ENCODE results near the gene INPP4B.

INPP4B gene

DNA sequence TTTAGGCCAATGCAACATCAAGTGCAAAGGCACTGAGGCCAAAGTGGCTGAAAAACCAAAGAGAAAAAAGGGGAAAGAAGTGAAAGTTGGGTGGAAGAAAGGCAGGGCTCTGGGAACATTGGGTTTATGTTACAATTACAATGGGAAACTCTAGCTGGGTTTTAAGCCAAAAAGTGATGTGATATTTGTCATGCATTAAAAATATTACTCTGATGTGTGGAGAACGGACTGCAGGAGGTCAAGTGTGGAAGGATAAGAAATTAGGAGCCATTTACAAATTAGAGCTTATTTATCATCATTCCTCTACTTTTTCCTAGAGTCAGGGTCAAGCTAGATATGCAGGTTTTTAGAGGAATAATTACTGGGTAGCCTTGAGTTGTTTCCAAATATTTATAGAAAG, 516.8 kb downstream of the INPP4B start:
- DNase-seq, result no peak

DNA sequence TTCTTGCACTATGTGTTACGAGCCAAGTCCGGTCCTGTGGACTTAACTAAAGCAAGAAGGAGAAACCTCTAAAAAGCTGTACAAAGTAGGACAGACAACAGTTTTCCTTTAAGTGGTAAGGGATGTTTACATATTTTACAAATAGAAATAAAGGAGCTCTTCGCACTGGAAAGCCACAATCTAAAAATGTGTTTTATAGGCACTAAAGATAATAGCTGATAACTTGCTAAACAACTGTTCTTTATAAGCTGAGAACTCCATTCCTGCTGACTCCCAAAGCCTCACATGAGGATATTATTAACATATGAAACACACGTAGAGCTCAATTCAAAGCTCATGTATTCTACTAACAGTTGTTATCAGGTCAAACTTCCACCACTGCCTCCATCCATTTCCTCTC, 519.9 kb downstream of the INPP4B start:
- no peak for DNase-seq

DNA sequence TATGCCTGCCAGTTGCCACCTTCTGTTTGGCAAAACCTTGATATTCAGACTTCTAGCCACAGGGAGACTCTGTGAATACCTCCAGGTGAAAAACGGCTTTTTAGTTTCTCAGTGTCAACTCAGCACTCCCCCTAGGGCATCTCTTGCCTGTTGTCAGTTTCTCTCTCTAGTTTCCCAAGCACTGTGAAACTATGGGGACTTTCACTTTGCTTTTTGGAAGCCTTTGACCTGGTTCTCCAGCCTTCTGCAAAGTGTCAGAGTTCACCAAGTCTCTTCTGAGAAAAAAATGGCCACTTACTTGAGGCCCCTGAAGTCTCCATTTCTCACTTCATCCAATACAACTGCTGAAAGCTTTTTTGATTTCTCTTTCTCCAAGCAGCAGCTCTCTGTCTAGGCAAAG, 521.5 kb downstream of the INPP4B start:
- DNase-seq, result no peak

DNA sequence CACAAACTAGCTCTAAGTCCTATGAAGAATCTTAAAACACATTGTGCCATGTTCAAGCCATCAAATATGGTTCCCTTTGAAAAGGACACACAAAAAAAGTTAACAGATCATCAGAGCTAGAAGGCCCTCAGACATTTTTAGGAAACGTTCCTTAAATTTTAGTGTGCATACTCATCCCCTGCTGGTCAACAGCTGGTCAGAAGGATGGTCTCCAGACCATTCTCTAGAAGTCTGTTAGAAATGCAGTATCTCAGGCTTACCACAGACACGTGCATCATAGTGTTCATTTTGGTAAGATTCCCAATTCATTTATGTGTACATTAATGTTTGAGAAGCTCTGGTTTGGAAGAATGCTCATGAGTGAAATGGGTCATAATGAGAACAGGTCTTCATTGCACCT, 523.1 kb downstream of the INPP4B start:
- DNase-seq, result no peak

DNA sequence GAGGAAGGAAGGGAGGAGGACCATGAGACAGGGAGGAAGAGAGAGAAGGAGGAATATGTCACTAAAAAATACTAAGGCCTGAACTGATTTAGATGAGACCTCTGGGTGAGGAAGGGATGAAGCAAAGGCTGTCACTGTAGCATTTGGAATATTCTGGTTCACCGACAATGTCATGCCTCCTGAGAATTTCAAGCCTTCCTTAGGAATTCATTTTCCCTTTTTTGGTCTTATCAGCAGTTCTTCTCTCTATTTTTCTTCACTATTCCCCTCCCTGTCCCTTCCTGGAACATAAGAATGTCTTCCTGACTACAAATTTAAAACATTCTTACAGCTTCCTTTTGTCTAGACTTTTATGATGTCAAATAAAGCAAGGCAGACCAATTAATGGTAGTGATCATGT, 527.8 kb downstream of the INPP4B start:
- DNase-seq, result no peak

DNA sequence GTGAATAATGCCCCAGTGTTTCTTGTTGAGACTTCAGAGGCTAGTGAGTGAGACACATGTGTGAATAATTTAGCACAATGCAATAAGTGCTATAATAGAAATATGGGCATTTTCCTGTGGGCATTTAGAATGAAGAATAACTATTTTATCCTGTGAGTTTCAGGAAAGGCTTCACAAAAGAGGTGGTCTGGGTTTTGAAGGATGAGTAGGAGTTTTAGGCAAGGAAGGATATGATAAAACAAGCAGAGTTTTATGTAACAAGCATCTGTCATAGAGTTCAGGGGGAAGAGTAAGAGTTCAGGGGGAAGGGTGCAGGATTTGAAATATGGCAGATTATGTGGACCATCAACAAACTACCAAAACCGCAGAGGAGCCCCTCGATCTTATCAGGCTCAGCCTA, 529.2 kb downstream of the INPP4B start:
- DNase-seq, result no peak

DNA sequence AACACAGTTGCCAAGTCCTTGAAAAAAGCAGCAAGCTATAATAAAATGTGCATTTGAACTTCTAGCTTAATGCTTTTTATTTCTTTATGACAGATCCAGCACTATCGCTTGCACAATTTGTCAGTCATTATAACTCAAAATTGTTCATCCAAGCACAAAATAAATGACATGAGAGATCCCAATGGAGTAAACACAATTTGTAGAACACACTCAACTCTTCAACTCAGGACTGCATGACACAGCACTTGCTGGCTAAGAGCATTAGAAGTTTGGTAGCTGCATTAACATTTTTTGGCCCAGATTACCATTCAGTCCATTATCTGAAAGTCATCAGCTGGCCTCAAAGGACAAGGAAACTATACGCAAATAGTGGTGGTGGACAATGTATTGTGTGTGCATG, 530.1 kb downstream of the INPP4B start:
- DNase-seq, result no peak

DNA sequence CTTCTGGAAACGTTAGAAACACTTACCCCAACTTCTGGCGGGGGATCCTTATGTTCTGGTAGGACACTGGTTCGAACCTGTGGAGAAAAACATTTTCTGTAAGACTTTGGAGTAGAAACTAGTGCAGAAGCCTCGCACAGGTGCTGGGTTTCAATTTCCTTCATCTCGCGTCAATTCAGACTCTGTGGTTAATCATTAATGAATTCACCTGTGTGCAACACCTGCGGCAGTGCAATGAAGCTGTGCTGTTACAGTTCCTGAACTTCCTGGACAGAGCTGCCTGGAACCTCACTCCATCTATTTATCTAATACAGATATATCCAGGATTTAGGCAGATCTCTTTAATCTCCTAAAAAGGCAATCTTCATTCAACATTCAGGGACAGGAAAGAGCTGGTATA, 531.4 kb downstream of the INPP4B start:
- DNase-seq, result no peak

DNA sequence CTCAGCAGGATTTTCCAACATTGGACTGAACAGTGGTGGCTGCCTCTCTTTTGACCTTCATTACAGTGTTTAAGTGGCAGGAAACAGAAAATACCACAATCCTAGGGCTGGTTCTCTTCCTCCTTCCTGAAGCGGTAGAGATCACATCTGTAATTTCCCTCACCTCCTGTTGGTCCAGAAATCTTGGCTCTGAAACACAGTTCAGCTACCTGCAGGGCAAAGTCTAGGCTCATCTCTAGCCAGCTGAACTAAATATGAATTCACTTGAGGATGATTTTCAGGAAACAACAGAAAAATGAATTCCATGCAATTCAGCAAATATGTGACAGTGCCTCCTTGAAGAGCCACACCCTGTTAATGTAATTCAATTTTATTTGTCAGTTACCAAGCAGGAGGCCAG, 531.9 kb downstream of the INPP4B start:
- DNase-seq, result no peak

DNA sequence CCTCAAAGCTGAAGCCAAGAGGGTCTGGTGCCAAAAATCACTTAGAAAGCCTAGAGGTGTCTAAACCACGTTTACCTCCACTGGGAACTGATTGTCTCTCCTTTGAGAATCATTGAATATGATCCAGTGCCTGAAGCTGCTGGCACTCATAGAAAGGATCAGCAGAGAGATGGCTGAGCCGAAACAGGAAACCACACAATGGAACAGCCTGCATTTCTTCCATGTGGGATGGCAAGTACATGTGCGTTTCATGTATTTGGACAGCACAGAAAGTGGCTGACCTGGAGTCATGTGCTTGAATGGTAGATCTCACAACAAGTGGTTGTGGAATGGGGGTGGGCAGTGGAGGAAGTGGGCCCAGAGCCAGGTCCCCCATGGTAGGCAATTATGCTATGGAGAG, 533.7 kb downstream of the INPP4B start:
- DNase-seq, result no peak

DNA sequence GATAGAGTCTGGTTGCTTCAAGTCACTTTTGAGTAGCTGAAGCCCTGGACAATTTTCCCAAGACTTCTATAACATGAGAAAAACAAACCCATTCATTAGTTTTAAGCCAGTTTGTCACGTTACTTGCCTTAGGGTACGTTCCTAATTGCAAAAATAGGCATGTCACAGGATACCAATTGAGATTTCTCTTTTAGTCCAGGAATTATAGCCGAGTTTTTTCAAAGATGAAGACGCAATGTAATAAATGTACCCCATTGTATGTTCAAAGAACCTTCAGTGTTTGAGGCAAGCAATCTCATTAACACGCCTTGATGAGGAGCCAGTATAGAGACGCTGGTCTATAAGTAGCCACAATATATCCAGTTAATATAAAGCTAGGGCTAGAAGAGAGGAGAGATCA, 534.2 kb downstream of the INPP4B start:
- no peak for DNase-seq

DNA sequence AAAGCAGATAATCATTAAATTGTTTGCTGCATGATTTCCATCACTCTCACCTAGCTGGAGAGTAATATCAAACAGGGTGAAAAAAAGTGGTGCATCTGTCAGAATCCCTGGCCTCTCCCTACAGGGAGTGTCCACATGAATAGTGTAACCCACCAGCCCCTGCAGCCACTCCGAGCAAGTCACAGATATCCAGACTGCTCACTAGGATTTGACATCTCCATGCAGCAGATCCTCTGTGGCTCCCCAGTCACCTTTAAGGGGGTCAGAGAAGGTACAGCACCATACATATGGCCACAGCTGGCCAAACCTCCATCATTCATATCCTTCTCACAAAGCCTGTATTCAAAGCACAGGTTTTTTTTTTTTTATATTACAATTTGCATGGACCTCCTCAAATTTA, 536.3 kb downstream of the INPP4B start:
- DNase-seq, result no peak

DNA sequence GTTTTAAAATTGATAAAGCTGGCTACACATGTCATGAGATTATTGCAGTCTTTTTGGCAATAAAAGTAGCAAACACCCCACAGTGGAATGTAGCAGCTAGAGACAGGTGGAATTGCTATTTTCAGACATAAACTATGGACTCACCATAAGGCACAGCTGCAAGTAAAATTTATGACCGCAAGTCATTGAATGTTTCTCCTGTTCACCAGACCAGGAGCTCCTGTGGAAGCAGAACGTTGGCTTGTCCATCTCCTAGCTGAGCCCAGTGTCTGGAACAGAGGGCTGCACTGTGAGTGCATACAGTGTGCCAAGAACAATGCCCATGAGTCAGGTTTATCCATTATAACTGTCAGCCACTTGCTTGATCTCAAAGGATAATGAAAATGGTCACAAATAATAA, 538.2 kb downstream of the INPP4B start:
- DNase-seq, result no peak

DNA sequence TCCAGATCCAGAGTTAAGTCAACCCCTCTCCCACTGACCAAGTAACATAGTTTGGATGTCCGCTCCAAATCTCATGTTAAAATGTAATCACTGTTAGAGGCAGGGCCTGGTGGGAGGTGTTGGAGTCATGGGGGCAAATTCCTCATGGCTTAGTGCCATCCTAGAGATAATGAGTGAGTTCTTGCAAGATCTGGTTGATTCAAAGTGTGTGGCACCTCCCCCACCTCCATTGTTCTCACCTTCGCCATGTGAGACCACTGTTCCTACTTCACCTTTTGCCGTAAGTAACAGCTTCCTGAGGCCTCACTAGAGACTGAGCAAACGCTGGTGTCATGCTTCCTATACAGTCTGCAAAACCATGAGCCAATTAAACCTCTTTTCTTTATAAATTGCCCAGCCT, 548.8 kb downstream of the INPP4B start:
- DNase-seq, result no peak

DNA sequence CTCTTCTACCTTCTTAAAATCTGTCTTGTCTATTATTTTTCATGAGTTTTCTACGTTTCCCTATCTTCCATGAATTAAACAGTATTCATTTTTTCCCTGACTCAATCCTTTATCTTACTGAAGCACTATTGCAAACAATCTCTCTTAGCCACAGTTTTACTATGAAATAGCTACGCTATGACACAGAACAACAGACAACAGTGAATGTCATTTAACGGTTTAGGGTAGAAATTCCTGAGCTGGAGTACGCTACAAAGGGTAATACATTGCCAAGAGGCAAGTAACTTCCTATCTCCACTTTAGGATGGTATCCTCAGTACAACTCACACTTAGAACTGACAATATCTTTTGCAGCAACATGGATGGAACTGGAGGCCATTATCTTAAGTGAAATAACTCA, 552.6 kb downstream of the INPP4B start:
- no peak for DNase-seq

DNA sequence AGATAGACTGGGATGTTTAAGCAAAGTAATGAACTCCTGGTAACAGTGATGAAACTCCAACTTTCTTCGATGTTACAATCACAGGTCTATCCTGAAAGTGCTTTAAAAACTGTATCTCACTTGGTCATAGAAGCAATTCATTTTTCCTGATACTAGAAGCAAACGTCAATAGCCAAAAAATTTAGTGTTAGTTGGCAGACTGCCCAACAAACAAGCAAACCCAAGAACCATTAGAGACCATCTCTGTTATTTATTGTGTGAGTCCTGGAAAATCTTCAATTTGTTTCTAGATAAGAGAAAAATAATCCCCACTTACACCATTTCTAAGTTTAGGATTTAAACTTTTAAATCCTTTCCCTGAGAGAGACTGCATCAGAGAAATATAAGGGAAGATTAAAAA, 553.9 kb downstream of the INPP4B start:
- no peak for DNase-seq

DNA sequence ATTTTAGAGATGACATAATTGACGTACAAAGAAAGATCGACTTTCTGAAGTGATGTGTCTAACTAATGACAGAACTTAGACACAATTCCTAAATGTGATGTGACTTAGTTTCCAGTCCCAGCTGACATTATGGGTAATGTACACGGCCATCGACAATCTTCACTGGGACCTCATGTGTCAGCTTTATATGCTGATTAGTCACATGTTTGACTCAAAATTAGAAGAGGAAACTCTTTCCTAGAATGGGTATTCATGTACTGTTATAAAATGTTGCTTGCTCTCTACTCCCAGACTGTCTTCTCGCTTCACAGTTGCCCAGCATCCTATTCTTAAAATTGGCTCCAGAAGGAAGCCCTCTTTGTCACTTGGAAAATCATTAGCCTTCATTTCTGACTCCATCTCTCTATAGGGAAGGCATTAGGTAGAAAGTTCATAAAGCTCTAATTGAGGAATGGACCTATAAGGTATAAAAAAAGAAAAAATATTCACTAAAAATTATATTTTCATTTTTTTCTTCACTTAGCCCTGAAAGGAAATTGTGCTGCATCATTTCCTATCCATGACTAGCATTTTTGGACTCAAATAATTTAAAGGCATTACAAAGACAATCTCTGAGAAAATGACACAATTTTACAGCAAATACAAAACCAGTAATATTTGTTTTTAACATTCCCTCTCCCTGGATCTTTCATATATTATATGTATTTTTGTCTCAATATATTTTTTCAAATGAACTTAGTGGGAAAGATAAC, 554.6 kb downstream of the INPP4B start:
- DNase-seq, result no peak

DNA sequence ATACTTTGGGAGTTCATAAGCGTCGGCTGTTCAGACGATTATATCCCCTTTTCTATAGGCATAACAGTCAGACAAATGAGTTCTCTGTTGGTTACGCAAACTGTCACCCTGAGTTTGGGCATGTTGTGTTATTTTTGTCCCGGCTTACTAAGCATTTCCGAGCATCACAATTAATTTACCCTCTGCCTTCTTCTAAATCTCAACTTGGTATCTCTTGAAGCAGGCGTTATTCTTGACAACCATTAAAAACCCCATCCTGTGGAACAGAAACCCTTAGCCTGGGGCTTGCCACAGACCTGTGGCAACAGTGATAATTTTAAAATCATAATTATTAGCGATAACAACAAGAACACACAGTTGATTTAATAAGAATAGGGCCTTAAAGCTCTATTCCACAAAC, 558.7 kb downstream of the INPP4B start:
- DNase-seq, result no peak

DNA sequence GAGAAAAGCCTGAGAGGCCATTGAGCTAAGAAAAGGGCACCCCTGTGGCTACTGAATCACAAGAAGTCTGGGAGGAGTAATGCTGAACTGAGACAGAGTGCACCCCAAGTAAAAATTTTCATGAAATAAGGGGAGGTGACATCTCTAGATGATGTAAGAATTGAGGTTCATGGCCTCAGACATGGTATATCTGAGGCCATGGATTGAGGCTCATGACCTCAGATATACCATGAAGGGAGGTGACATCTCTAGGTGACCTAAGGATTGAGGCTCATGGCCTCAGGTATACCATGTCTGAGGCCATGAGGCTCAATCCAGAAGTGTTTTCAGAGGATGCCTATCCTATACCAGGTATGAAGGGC, 560.9 kb downstream of the INPP4B start:
- no peak for DNase-seq

DNA sequence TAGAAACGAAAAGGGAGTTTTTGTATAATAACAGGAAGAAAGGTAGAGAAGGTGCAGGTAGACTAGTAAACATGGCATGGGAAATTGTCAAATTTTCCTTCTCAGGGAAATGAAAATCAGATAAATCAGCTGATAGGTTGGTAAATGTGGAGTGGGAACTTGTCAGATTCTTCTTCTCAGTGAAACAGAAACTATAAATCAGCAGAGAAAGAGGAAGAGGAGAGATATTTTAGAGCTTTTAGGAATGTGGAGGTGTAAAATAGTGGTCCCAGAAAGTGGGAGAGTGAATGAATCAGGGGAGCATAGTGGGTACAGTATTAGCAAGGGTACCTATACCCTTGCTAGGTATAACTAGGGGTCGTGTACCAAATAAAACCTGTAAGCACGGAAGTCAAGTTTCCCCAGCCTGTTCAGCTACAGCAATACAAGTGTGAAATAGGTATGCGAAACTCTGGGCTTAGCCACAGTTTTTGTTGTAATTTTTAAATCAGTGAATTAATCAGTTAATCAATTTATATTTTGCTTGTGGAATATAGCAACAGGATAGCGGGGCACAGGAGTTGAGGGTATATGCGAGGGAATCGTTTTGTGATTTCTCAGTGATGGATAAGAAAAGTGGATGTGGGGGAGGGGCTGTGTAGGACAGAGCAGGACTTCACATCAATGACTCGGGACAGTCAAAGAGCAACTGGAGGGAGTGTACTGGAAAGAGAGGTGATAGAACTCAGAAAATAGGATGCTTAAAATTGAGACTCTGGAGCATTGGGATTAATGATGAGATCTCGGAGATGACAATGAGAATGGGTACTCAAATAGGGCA, 561.5 kb downstream of the INPP4B start:
- no peak for DNase-seq

DNA sequence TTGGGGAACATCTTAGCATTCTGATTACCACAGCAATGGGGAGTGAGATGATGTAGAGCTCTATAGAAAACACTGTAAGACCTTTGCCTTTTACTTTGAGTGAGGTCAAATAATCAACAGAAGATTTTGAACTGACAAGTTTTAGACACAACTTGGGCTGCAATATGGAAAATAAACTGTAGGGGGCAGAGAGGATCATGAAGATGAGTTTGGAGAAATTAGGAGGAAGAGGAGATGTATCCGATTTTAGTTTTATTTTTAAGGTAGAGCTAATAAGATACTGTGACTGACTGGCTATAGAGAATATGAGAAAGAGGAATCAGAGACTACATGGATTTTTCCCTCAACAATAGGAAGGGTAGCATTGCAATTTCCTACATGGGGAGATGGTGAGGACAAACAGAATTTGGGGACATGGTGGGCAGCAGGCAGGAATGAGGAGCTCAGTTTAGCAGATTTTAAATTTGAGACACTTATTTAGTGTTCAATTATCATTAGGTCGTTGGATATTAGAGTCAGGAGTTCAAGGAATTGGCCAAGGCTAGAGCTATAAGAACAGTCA, 563.1 kb downstream of the INPP4B start:
- DNase-seq, result peak; percentile 40

DNA sequence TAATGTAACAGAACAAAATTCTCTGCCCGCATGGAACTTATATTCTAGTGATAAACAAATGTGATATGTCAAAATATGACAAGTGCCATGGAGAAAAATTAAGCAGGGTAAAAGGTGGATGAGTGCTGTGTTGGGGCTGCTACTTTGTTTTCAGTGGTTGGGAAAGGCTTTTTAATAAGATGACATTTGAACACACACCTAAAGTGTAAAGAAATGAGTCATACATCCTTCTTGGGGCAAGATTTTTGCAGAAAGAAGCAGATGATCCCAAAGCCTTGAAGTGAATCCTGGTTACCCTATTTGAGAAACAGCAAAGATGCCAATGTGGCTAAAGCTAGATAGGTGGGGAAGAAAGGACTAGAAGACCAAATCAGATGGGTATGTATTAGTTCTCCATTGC, 564.1 kb downstream of the INPP4B start:
- no peak for DNase-seq

DNA sequence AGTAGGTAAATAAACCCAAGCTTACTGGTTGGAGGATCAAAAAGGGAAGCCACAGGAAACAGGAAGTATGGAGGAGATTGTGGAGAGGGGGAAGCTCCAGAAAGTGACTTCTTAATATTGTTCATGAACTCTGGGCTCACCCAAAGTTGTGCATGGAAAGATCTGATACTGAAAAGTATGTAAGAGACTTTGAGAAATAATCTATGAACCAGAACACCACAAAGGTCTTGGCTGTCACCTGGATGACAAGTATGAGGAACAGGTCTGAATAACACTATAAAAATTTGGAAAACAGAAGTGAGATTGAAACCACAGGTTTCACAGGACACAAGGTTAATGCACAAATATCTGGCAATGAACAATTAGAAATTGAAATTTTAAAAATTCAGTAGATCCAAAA, 567.4 kb downstream of the INPP4B start:
- no peak for DNase-seq

DNA sequence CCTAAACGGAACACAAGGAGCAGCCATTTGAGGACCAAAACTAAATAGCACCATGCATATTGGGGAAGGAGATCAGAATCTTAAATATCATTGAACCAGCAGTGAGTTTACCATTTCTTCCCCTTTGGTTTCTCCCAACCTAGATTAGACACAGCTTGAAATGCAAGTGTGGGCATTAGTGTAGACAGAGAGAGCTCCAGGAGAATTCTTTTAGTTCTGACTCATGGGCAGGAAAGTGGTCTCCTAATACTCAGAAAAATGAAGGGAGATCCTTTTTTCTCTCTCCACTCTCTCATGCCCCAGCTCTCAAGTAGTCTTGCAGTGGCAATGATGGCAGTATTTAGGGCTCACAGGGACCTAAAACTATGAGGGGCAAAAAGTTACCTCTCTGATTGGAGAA, 567.9 kb downstream of the INPP4B start:
- no peak for DNase-seq

DNA sequence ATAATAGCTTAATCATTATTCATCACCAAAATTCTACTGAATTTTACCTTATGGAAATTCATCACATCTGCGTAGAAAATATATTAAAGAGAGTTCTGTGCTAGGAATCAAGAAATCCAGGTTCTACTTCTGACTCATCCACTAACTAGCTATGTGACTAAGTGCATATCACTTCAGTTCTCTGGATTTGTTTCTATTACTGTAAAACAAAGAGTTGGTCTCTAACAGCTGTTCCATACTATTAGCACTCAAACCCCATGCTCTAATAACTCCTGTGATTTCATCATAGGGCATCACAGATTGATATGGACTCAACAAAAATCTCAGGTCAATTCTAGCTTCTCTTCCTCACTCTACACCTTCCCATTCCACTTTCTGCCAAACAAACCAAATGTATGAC, 572.0 kb downstream of the INPP4B start:
- DNase-seq, result no peak
